GM18502 (cell line): ENCODE results near the gene ANKRD36C.
A peak's percentile ranks its signal among the peaks of the same experiment; 100 is the strongest.
"Not testable (repeated sequence)": the region's sequence is repeated elsewhere in the genome, so short reads cannot be mapped to it uniquely, and the experiment has no call there.

Source experiments
- ATAC-seq: cut with Tn5 transposase; IDR thresholded peaks from one replicate; pipeline ENCODE4 v1.9.1; 2021; ENCODE audit warnings: mild to moderate bottlenecking; ENCODE audit not compliant: unreplicated experiment, poor library complexity

Gene ANKRD36C

DNA sequence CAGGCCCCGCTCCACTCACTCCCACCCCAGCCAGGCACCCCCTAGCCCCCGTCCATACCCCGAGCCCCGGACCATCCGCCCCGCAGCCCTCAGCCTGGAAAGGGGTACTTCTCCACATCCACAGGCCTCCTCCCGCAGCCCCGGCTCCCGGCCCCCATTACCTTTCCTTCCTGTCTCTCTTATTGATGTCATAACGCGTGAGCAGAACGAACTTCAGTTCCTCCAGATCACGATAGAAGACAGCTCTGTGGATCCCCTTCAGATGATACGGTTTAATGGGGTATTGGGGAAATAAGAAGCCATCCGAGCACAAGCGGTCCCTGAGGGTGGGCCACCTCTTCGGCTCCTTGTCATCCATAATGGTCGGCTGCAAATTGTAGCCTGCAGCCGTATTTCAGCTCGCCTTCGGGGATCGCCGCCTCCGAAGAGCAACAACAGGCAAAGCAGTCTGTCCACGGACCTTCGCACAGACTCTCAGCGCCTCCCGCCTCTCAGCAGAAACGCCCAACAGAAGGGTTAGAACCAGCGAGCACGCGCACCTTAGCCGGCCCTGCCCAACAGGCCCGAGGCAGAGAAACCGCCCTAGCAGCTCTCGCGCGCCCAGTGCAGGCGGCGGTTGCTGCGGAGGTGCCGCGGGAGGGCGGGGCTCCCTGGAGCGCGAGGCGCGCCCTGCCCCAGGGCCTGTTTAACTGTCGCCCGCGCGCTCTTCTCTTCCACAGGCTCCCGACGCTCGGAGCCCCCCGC, at the start of gene ANKRD36C:
ANKRD36C (minus strand) TSS at position 474 of the 744 bp plus-strand sequence; CDS start at position 358, 116 bp downstream.
- ATAC-seq: peak; percentile 93

DNA sequence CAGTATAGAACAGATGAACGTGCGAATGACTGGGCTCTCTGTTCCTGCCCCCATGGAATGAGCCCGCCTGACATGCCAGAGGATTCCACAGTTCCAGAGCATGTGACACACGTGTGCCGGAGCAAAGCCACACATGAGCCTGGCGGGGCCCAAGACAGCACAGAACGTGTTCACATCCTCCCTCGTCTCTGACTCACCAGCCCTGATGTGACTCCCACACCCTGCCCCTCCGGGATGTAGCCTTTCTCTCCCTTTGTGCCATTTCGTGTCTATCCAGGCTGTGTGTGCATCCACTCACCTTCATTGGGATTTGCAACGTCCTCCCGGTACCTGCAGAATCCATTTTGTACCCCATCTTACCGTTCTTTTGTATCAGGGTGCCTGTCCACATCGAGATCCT, 43.9 kb upstream of the ANKRD36C start:
- ATAC-seq: not testable (repeated sequence)

DNA sequence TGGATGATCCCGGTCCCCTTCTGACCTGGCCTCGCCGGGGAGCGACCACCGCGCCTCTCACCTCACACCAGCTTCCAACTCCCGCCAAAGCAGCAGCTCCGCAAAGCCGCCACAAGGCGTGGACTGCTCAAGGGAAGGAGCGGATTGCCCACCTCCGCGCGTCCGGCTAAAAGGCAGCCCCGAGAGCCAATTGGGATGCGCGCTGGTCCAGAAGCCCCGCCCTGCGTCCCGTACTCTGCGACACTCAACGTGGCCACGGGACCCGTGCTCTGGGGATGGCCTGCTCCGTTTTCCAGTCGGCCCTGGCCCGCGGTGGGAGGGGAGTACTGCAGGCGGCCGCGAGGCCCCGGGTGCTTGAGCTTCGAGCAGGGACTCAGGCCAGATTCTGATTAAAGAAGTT, 43.2 kb upstream of the ANKRD36C start, which contains the start of gene GPAT2:
GPAT2 (minus strand) TSS at position 125 of the 400 bp plus-strand sequence. CDS start 2,557 bp downstream, outside the sequence.
- ATAC-seq: not testable (repeated sequence)

DNA sequence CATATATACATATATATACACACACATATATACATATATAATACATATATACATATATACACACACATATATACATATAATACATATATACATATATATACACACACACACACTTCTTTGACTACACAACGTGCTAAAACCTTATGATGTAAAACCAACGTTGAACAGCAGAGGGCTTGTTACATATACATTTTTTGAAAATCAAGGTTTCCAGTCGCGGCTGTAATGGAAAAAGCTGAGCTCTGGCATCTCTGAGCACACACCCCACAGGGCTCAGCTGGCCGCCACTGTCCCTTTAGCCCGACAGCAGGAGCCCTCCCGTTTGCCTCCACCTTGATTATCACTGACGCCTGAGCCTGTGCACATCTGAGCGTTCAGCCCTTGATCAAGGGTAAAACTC, 42.4 kb upstream of the ANKRD36C start:
- ATAC-seq: not testable (repeated sequence)

DNA sequence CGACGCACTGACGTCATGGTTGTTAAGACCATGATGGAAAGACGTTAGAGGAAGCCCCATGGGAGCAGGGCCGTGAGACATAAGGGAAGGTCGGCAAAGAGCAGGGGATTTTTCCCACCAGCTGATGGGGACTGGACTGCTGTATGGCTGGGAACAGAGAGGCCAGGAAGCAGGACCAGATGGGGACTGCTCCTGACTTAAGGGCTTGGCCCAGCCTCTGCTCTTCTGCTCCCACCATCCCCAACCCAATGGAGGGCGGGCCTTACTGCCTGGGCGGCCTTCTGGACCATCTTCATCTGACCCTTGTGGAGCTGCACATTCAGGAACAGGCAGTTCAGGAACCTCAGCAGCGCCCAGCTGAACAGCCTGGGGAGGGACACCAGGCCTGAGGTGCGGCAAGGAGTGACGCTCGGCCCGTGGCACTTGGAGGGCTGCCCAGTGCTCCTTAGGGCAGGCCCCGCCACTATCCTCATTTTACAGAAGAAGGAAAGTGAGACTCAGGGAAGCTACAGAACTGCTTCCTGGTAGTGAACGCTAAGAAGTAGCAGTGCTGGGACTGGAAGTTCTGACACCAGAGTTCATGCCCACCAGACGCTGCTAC, 36.2 kb upstream of the ANKRD36C start:
- not testable (repeated sequence) for ATAC-seq

DNA sequence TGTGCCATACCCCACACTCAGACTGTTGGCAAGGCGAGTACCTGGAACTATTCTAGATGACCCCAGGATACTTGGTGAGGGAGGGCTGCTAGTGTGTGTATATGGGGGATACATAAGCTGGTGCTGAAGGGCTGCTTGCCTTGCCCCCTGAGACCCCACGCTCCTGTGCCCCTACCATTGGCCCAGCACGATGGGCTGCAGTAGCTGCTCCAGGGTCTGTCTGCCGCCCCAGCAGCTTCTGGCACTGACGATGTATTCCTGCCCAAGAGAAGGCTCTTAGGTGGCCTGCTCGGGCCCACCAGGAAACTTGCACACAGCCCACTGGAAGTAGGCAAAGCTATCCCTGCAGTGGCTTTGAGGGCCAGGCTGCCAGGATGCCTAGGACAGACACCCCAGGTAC, 34.1 kb upstream of the ANKRD36C start:
- ATAC-seq: not testable (repeated sequence)

DNA sequence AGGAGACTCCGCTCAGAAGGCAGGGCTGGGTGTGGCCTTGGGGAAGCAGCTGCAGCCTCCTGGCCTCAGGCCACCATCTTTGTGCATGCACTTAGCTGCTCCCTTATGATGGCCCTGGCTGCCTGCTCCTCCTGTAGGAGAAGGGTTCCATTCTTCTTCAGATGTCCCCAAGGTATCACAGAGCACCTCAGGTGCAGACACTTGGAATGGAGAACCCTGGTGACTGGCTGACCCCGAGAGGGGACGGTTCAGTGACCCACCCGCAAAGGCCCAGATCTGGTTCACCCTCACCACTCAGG, 33.5 kb upstream of the ANKRD36C start:
- ATAC-seq: no peak

DNA sequence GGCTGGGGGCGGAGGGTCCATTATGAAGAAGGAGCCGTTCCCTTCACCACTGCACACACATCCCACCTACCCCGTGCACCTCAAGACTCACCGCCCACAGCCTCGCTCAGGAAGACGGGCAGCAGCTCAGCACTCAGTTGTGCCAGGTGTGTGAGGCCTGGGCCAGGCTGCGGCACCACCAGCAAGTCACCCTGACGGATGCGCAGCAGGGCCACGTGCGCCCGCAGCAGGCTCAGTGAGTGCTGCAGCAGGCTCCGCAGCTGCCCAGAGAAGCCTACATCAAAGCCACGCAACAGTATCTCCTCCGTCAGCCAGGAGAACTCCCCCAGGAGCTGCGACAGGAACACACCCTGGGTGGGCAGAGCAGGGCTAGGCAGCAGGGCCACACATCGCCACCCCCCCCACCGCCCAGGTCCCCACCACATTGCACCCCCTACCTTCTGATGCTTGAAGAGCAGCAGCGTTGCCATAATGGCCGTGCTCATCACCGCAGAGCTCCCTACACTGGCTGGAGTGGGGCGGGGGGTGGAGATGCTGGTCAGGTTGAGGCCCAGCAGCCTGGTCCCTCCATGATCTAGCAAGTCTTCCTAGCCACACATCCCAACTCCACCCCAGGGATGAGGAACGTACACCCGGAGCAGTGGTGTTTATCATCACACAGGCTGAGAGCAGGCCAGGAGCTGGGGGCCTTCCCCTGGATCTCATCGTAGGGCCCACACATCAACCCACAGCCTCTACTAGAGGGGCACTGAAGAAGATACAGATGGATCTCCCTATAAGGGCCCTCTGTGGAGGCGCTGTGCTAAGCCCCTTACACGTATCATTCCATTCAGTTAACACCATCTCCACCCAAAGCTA, 32.9 kb upstream of the ANKRD36C start:
- ATAC-seq: no peak

DNA sequence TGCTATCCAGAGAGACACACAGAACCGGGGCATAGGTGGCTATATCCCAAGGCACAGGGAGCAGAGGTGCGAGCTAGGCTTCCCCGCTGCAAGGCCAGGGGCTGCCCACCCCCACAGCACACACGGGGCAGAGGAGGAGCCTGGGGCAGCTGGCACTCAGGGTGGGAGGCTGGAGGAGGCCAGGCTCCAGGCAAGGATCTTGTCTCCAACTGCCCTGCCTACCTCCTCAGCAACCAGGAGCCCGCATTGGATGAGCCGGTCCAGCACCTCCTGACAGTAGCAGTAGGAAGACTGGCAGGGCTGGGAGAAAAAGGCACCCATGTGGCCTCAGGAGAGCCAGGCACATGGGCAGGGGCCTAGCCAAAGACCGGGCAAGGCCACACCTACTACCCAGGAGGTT, 32.1 kb upstream of the ANKRD36C start:
- not testable (repeated sequence) for ATAC-seq

DNA sequence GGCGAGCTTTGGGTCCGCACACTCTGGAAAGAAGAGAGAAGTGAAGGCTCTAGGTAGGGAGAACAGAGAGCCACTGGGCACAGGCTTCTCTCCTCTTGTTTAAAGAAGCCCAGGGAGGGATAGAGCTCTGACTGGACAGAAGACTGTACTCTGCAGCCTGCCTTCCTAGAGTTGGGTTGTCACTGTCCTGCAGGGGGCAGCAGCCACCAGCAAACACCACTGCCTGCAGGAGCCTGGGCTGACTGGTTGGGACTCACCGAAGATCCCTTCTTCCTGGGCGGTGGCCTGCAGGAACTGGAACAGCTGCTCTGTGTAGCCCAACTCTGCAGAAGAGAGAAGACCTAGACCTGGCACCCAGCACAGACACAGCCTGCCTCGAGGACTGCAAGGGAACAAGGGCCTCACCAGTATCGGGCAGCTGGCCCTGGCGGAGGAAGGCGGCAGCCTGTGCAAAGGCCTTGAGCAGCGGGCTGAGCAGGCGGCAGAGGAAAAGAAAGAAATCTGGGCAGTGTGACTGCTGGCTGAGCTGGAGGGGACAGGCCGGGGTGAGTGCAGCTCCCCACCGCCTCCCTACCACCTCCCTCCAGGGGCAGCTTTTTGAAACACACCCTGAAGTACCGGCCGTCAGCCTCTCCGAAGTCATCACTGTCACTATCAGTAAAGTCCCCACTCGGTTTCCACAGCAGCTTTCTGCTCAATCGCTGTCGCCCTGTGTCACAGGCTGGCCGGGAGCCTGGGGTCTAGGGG, 31.2 kb upstream of the ANKRD36C start:
- ATAC-seq: peak; percentile 83

DNA sequence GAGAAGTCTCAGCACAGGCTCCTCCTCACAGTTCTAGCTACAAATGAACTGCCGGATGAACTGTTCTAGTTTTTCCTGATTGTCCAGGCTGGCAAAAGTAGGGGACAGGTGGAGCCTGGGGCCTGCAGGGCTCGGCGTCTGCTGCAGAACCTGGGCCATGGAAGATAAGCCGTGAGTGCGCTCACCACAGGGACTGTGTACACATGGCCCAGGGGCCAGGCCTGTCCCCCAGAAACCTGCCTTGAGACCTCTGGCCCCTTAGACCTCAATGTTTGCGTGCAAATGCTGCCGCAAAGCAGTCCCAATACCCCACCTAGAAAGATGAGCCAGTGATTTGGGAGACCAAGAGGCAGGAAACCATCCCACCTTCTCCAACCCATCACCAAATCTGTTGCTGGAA, 30.5 kb upstream of the ANKRD36C start:
- ATAC-seq: not testable (repeated sequence)

DNA sequence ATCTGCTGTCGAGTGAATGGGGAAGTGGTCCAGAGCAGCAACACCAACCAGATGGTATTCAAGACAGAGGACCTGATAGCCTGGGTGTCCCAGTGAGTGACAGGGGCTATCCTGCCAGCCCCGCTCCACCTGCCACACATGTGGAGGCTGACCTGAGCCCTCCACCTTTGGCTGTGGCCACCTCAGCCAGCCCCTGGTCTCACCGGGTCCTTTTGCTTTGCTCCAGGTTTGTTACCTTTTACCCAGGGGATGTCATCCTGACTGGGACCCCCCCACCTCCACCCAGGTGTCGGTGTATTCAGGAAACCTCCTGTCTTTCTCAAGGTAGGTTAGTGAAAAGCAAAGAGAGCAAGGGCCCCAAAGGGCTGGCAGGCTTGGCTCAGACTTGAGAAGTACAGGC, 29.5 kb upstream of the ANKRD36C start:
- not testable (repeated sequence) for ATAC-seq

DNA sequence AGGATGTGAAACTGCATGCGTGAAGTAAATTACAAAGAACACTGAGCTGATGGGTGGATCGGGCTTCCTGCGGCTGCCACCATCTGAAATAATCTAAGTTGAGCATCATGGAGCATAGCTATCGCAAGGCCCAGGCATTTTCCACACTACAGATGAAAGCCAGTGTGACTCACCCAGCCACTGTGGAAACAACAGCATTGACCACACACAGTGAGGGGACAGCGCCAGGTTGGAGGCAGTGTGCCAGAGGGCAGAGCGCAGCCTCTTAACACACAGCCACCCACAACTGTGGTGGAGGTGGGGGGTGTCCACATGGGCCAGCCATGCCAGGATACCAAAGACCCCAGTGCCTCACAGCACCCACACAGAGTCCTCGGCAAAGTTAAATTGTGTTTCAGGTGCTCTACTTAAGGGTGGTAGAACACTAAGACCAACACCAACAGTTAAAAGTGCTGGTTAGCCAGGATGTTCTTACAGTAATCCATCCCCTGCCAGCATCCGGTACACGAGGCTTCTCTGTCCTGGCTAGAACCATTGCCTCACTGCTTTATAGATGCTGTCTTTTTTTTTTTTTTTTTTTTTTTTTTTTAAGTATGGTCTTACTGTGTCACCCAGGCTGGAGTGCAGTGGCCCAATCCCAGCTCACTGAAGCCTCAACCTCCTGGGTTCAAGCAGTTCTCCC, 28.4 kb upstream of the ANKRD36C start:
- ATAC-seq: not testable (repeated sequence)

DNA sequence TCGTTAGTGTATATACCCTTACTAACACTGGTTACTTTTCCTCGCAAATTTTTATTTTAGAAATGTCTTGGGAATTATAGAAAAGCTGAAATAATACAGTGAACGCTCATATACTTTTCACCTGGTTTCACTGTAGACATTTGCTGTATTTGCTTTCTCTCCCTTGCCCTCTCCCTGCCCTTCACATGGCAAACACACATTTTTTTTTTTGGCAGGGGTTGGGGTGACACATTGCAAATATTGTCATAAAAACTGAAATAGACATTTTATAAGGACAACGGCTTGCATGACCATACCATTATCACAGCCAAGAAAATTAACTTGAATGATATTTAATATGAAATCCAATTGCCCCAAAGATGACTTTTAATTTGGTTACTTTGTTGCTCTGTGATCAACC, 24.7 kb upstream of the ANKRD36C start:
- not testable (repeated sequence) for ATAC-seq

DNA sequence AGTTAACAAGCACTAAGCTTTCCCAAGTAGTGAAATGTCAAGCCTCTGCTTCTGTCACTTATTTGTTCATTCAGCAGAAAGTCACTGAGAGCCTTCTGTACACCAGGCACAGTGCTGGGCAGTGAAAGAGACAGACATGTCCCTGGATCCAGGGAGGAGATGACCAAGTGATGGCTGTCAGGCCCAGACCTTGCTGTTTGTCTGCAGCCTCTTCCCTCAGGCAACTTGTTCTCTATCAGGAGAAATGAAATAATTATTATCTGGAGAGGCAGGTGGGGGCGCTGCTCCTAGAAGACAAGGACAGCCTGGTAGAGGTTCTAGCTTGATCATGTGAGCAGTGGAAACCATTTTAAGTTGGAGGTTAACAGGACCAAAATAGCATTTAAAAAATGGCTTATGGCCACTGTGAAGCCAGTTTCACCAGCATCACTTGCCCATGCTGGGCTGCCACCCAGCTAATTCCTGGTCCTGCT, 21.2 kb upstream of the ANKRD36C start:
- ATAC-seq: not testable (repeated sequence)

DNA sequence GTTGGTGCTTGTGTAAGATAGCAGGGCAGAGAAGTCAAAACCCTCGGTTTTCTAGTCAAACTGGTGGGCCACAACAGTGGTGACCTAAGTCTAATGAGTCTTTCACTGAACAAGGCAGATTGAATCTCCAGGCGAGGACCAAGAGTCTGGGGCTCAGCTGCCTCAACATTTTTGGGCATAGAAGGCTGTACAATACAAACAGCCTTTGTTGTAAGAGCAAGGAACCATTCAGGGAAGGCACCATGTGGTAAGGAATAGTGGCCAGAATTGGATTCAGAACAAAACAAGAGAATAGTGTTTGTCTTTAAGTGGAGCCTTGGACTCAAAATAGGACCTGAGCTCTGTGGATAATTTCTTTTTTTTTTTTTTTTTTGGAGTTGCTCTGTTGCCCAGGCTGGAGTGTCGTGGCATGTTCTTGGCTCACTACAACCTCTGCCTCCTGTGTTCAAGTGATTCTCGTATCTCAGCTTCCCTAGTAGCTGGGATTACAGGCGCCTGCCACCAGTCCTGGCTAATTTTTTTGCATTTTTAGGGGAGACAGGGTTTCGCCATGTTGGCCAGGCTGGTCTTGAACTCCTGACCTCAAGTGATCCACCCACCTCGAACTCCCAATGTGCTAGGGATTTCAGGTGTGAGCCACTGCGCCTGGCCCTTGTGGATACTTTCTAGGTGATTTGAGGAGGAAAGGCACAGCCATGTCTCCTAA, 20.6 kb upstream of the ANKRD36C start:
- not testable (repeated sequence) for ATAC-seq

DNA sequence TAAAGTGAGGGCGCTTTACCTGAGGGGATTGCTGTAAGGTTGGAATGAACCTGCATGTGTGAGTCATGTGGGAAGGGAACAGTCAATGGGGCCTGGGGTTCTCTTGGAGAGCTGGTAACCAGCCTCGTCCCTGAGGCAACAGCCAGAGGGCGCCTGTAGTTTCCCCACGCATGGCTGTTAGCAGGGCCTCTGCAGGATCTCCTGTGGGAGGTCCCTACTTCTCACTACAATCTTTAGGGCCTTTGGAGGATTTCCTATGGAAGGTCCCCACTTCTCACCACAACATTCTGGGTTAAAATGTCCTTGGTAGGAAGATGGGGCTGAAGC, 19.5 kb upstream of the ANKRD36C start:
- peak; percentile 27 for ATAC-seq

DNA sequence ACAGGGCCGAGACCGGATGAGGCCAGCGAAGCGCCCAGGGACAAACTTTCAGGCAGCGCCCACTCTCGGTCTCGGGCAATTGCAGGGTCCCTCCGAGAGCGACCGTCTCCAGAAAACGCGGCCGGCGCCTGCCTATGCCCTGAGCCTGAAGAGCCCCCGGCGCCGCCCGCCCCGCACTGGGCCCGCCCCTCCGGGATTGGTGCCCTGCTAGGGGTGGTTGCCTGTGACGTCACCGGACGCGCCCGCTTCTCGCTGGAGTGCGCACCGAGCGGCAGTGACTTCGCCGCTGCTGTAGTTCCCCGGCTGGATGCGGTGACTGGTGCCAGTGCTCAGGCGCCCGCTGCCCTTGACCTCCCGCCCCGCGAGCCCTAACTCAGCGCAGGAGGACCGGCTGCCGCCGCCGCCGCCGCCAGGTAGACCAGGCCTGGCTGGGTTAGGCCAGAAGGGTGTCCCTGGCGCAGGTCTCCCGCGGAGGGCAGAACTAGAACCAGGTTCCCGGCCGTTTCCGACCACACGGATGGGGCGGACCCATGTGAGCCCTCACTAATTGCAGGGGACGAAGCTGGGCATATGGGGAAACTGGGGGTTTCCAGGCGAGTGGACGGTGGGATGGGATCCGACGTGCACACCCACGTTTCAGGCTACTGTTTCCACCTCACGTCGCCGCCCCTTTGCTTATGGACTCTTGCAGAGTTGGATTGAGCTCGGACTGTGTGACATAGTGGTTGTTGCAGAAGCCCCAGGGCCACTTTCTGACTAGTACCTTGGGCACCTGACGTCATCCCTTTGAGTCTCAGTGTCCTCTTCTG, 18.9 kb upstream of the ANKRD36C start:
- ATAC-seq: peak; percentile 99
